Neural cell (in vitro differentiated cells): ENCODE measurements around the gene CCDC179.

Source experiments
- POLR2AphosphoS5 ChIP-seq: IDR thresholded peaks from 2 replicates; pipeline ENCODE4 v1.6.1; 2012
- TF ChIP-seq, protein P1 (sequence below): fragments of 450-650 bp; IDR thresholded peaks from 2 replicates; pipeline ENCODE4 v1.5.1; 2014; ENCODE audit warnings: antibody characterized with exemption, mild to moderate bottlenecking, moderate library complexity; ENCODE audit not compliant: poor library complexity, severe bottlenecking

DNA sequence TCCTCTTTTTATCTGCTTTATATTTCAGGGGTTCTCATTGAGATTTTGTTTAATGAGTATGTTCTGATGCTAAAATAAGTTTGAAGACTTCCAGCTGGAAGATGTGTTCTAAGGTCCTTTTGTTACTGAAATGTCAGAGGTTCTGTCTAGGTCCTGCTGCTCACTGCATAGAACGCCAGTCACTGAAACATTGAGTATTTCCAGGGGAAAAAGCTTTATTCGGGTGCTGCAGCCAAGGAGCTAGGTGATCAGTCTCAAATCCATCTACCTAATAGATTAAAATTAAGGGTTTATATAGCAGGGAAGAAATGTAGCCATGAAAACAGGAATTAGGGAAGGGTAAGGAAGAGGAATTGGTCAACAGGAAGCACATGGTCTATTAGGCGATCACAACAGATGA lies 50.4 kb downstream of the CCDC179 start:
- TF ChIP-seq, protein P1, sequence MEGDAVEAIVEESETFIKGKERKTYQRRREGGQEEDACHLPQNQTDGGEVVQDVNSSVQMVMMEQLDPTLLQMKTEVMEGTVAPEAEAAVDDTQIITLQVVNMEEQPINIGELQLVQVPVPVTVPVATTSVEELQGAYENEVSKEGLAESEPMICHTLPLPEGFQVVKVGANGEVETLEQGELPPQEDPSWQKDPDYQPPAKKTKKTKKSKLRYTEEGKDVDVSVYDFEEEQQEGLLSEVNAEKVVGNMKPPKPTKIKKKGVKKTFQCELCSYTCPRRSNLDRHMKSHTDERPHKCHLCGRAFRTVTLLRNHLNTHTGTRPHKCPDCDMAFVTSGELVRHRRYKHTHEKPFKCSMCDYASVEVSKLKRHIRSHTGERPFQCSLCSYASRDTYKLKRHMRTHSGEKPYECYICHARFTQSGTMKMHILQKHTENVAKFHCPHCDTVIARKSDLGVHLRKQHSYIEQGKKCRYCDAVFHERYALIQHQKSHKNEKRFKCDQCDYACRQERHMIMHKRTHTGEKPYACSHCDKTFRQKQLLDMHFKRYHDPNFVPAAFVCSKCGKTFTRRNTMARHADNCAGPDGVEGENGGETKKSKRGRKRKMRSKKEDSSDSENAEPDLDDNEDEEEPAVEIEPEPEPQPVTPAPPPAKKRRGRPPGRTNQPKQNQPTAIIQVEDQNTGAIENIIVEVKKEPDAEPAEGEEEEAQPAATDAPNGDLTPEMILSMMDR, result no peak
- no peak for TF ChIP-seq POLR2AphosphoS5
